Endothelial cell of umbilical vein (primary cell): ENCODE data around the gene DHRS7B. TPM values are rescaled to one million over a fixed set of nuclear protein-coding genes. Genes with fewer than 3 reads are reported as not detected.

ENCODE experiments used
- BruUV-seq: library from RNA; stranded (reverse); fragments of 400-500 nt; replicated peaks from 2 replicates; lab custom pipeline; 2021; lab: Mats Ljungman, UMichigan
- CTCF ChIA-PET: fragments of 300-600, 350-600 bp; sonication (Branson Sonifier 250); formaldehyde crosslinking; loops from one replicate; lab custom pipeline; 2021; ENCODE audit warnings: antibody characterized with exemption, inconsistent platforms; lab: Charles Lee
- POLR2A ChIA-PET: fragments of 300-600, 350-600 bp; sonication (Branson Sonifier 250); formaldehyde crosslinking; loops from one replicate; lab custom pipeline; 2021; ENCODE audit warnings: antibody characterized with exemption, inconsistent platforms; lab: Charles Lee
- DNase-seq: peaks from one replicate; pipeline ENCODE4 v3.0.0-alpha.2; 2011; ENCODE audit warnings: low read depth, low spot score
- FAIRE-seq: peaks from 2 replicates; lab custom pipeline; 2011; peaks lifted over from hg19 to GRCh38; lab: Jason Lieb, UNC
- H2AFZ ChIP-seq: 2 replicates; pipeline ENCODE4 v1.6.0; 2012; ENCODE audit warnings: low read depth, low read length, control low read depth, inconsistent platforms
- H3K27ac ChIP-seq: 2 replicates; pipeline ENCODE4 v1.5.1; 2011; ENCODE audit warnings: low read depth, mild to moderate bottlenecking, control low read depth, low read length, moderate library complexity; ENCODE audit not compliant: insufficient read depth
- H3K27me3 ChIP-seq, 2 experiments: 2 replicates each; pipeline versions ENCODE4 v1.6.0 to v1.6.1; 2011; ENCODE audit warnings: low read length in 2 of 2, mixed read lengths in 1 of 2; ENCODE audit not compliant: control insufficient read depth in 2 of 2, insufficient read depth in 2 of 2
- H3K36me3 ChIP-seq, 2 experiments: 2 replicates in 1 of 2; 3 replicates in 1 of 2; pipeline ENCODE4 v1.5.1; 2011; ENCODE audit warnings: low read length in 2 of 2, mild to moderate bottlenecking in 1 of 2, moderate library complexity in 1 of 2; ENCODE audit not compliant: control insufficient read depth in 2 of 2, insufficient read depth in 2 of 2; ENCODE audit errors: extremely low read depth in 1 of 2
- H3K4me1 ChIP-seq: 3 replicates; pipeline ENCODE4 v1.5.1; 2011; ENCODE audit warnings: mild to moderate bottlenecking, low read length; ENCODE audit not compliant: control insufficient read depth, insufficient read depth; ENCODE audit errors: extremely low read depth
- H3K4me2 ChIP-seq: 2 replicates; pipeline ENCODE4 v1.6.1; 2011; ENCODE audit warnings: low read length, control low read depth, mixed read lengths; ENCODE audit not compliant: insufficient read depth
- H3K4me3 ChIP-seq, 3 experiments: fragments of 200-600 bp in 1 of 3; sonication (generic), shearing (Covaris generic) in 1 of 3; replicated peaks in 1 of 3; 2 replicates each; pipeline ENCODE4 v1.5.1; 2011 to 2016; ENCODE audit warnings: control low read depth in 3 of 3, low read length in 3 of 3, mild to moderate bottlenecking in 2 of 3, inconsistent platforms in 1 of 3, low read depth in 1 of 3, moderate library complexity in 1 of 3; ENCODE audit not compliant: insufficient read depth in 1 of 3
- H3K79me2 ChIP-seq: 2 replicates; pipeline ENCODE4 v1.6.0; 2012; ENCODE audit warnings: low read length, inconsistent platforms; ENCODE audit not compliant: control insufficient read depth, insufficient read depth
- H3K9ac ChIP-seq: replicated peaks from 2 replicates; pipeline ENCODE3; 2011; ENCODE audit warnings: low read length, control low read depth; ENCODE audit not compliant: insufficient read depth; ENCODE audit errors: extremely low read depth
- H3K9me1 ChIP-seq: replicated peaks from 3 replicates; pipeline ENCODE4 v1.6.0; 2011; ENCODE audit warnings: mild to moderate bottlenecking, low read length; ENCODE audit not compliant: control insufficient read depth, insufficient read depth; ENCODE audit errors: extremely low read depth
- H3K9me3 ChIP-seq: replicated peaks from 2 replicates; pipeline ENCODE4 v1.5.1; 2012; ENCODE audit warnings: low read length, inconsistent platforms; ENCODE audit not compliant: control insufficient read depth, insufficient read depth
- H4K20me1 ChIP-seq: replicated peaks from 2 replicates; pipeline ENCODE3; 2011; ENCODE audit warnings: mild to moderate bottlenecking, low read length; ENCODE audit not compliant: control insufficient read depth, insufficient read depth; ENCODE audit errors: extremely low read depth
- EZH2 ChIP-seq: IDR thresholded peaks from 2 replicates; pipeline ENCODE4 v1.6.1; 2012; ENCODE audit warnings: borderline replicate concordance, low read depth, mild to moderate bottlenecking, moderate library complexity, low read length, inconsistent platforms; ENCODE audit not compliant: severe bottlenecking
- FOS ChIP-seq: IDR thresholded peaks from 2 replicates; pipeline ENCODE4 v1.6.1; 2011; ENCODE audit warnings: mild to moderate bottlenecking, low read length, moderate library complexity, borderline replicate concordance; ENCODE audit not compliant: insufficient read depth
- GATA2 ChIP-seq: IDR thresholded peaks from 2 replicates; pipeline ENCODE4 v1.7.0; 2011; ENCODE audit warnings: low read depth, mild to moderate bottlenecking, moderate library complexity, mixed read lengths, low read length; ENCODE audit not compliant: insufficient read length, insufficient read depth
- JUN ChIP-seq: IDR thresholded peaks from 2 replicates; pipeline ENCODE4 v1.6.1; 2011; ENCODE audit warnings: borderline replicate concordance, low read depth; ENCODE audit not compliant: insufficient read length, insufficient read depth
- MYC ChIP-seq: IDR thresholded peaks from one replicate; pipeline ENCODE4 v1.6.1; 2011; ENCODE audit warnings: mild to moderate bottlenecking, low read depth, low read length
- POLR2A ChIP-seq: IDR thresholded peaks from 2 replicates; pipeline ENCODE4 v1.6.1; 2012; ENCODE audit warnings: low read depth, mild to moderate bottlenecking, control low read depth, low read length
- POLR2AphosphoS5 ChIP-seq: IDR thresholded peaks from 2 replicates; pipeline ENCODE4 v1.6.1; 2012; ENCODE audit warnings: low read depth, mild to moderate bottlenecking, control low read depth, low read length, moderate library complexity; ENCODE audit not compliant: insufficient read depth
- dilution Hi-C: fragments of 300-500 bp; cut with MboI; formaldehyde crosslinking; loops from one replicate; pipeline ENCODE4 v1.15.0; 2019; ENCODE audit warnings: low sequenced_read_pairs; ENCODE audit not compliant: extremely low pct_ligation_motif_present
- intact Hi-C: fragments of 100-400 bp; cut with micrococcal nuclease; formaldehyde crosslinking; loops from one replicate; pipeline ENCODE4 v1.10.0; 2022
- polyA plus RNA-seq, 4 experiments: library from polyadenylated mRNA; depleted of rRNA in 3 of 4; stranded (reverse) in 3 of 4; unstranded in 1 of 4; fragments of >200 nt; gene quantifications; 2 replicates each; pipeline versions ENCODE4 v1.2.1 to v1.2.3, GENCODE V29; 2011 to 2012; ENCODE audit warnings: missing spikeins in 1 of 4
- total RNA-seq: library from RNA; stranded (reverse); gene quantifications from 2 replicates; pipeline ENCODE4 v1.2.3, GENCODE V29; 2021
- TF ChIP-seq, protein P1 (sequence below), 2 donors: IDR thresholded peaks; 1 replicate in 1 of 2; 2 replicates in 1 of 2; pipeline ENCODE4 v1.5.1; 2011; ENCODE audit warnings: low read length in 2 of 2, mild to moderate bottlenecking in 2 of 2, moderate library complexity in 2 of 2, control low read depth in 1 of 2, inconsistent platforms in 1 of 2, low read depth in 1 of 2; ENCODE audit not compliant: insufficient read depth in 1 of 2; ENCODE audit errors: extremely low read depth in 1 of 2
- TF ChIP-seq, protein P2 (sequence below): IDR thresholded peaks from 2 replicates; pipeline ENCODE4 v1.6.1; 2011; ENCODE audit not compliant: insufficient read depth, insufficient read length

Gene DHRS7B
- total and polyA plus RNA-seq, 2 donors (not counting 3 experiments of a cell fraction or from before 2014, with no cell fraction given) = 14.0 to 28.1 TPM

DNA sequence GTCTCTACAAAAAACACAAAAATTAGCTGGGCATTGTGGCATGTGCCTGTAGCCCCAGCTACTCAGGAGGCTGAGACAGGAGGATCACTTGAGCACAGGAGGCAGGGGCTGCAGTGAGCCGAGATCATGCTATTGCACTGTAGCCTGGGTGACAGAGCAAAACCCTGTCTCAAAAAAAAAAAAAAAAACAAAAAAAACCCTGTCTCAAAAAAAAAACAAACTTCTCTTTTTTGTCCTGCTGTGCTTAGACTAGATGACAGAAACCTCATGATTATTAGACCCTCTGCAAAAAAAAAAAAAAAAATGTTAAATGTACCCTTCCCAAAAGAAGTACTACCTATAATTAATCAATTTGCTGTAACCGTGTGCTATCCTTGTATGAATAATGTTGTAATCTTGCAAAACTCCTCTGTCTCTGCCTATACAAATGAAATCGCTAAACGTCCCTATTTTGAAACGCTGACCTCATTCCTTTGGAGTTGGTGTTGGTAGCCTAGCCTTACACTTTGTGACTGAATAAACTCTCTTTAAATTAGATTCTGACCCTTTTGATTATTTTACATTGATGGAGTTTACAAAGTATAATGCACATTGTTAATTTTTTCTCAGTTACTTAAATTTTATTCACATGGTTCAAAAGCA is 13.6 kb upstream of the DHRS7B start:
- FAIRE-seq = no peak
- H3K9me1 ChIP-seq = no peaks in the 10 kb centered on the region
- DNase-seq = no peak
- ChIA-PET POLR2A (no interaction called here), CTCF (no interaction called here)
- no peaks in the 10 kb centered on the region for H3K9me3 ChIP-seq
- dilution Hi-C loops = no loop called here
- no peak overlapping the region for H2AFZ ChIP-seq
- no peaks in the 10 kb centered on the region for H3K36me3 ChIP-seq
- no TSS peak for BruUV-seq
- no peak overlapping the region for H3K27ac ChIP-seq
- H3K27me3 ChIP-seq = peaks cover 2 to 10% of the 10 kb centered on the region in 2 experiments
- no peaks in the 10 kb centered on the region for H3K79me2 ChIP-seq
- TF ChIP-seq FOS = no peak
- no peak for TF ChIP-seq JUN
- TF ChIP-seq, protein P1, sequence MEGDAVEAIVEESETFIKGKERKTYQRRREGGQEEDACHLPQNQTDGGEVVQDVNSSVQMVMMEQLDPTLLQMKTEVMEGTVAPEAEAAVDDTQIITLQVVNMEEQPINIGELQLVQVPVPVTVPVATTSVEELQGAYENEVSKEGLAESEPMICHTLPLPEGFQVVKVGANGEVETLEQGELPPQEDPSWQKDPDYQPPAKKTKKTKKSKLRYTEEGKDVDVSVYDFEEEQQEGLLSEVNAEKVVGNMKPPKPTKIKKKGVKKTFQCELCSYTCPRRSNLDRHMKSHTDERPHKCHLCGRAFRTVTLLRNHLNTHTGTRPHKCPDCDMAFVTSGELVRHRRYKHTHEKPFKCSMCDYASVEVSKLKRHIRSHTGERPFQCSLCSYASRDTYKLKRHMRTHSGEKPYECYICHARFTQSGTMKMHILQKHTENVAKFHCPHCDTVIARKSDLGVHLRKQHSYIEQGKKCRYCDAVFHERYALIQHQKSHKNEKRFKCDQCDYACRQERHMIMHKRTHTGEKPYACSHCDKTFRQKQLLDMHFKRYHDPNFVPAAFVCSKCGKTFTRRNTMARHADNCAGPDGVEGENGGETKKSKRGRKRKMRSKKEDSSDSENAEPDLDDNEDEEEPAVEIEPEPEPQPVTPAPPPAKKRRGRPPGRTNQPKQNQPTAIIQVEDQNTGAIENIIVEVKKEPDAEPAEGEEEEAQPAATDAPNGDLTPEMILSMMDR (IDR thresholded peaks at IDR 0.05; ENCODE audit: extremely low read depth in 1 of 2, insufficient read depth in 1 of 2, low read depth in 1 of 2, low read length in 2 of 2) = no peak
- TF ChIP-seq POLR2AphosphoS5 = no peak
- no peak for TF ChIP-seq GATA2
- TF ChIP-seq EZH2 = no peak
- TF ChIP-seq MYC = no peak
- TF ChIP-seq, protein P2, sequence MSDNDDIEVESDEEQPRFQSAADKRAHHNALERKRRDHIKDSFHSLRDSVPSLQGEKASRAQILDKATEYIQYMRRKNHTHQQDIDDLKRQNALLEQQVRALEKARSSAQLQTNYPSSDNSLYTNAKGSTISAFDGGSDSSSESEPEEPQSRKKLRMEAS = no peak
- no peak for TF ChIP-seq POLR2A
- no peak overlapping the region for H3K9ac ChIP-seq
- H3K4me1 ChIP-seq = no peaks in the 10 kb centered on the region
- H4K20me1 ChIP-seq = no peaks in the 10 kb centered on the region
- no peak overlapping the region for H3K4me2 ChIP-seq
- intact Hi-C loops = no loop called here
- no peak overlapping the region for H3K4me3 ChIP-seq
